GM23338 (cell line): Measurements from ENCODE around the gene KIF3B.

Source experiments
- EZH2 ChIP-seq: fragments of 200-600 bp; sonication (generic); IDR thresholded peaks from one replicate; pipeline ENCODE4 v1.8.0; 2017; ENCODE audit warnings: antibody characterized with exemption, mild to moderate bottlenecking, low read depth; ENCODE audit not compliant: unreplicated experiment
- EZH2phosphoT487 ChIP-seq: fragments of 200-600 bp; sonication (generic); IDR thresholded peaks from one replicate; pipeline ENCODE4 v1.8.1; 2018; ENCODE audit warnings: antibody characterized with exemption; ENCODE audit not compliant: unreplicated experiment
- JUNB ChIP-seq: IDR thresholded peaks from one replicate; pipeline ENCODE4 v1.6.1; 2016; ENCODE audit warnings: antibody characterized with exemption; ENCODE audit not compliant: unreplicated experiment
- NANOG ChIP-seq: IDR thresholded peaks from 2 replicates; pipeline ENCODE4 v1.6.1; 2016; ENCODE audit warnings: antibody characterized with exemption, borderline replicate concordance
- POLR2AphosphoS5 ChIP-seq: IDR thresholded peaks from 2 replicates; pipeline ENCODE4 v1.6.1; 2016; ENCODE audit warnings: antibody characterized with exemption, low read depth
- TF ChIP-seq, protein P1 (sequence below), 2 experiments: fragments of 200-600 bp in 1 of 2; sonication (generic) in 1 of 2; conservative IDR thresholded peaks; 2 replicates each; pipeline versions ENCODE4 v1.5.1 to v1.6.1; 2016 to 2017; ENCODE audit warnings: antibody characterized with exemption in 2 of 2, low read depth in 2 of 2, mild to moderate bottlenecking in 2 of 2, moderate library complexity in 1 of 2
- TF ChIP-seq, protein P2 (sequence below): IDR thresholded peaks from one replicate; pipeline ENCODE4 v1.6.1; 2018; ENCODE audit warnings: antibody characterized with exemption; ENCODE audit not compliant: unreplicated experiment

DNA sequence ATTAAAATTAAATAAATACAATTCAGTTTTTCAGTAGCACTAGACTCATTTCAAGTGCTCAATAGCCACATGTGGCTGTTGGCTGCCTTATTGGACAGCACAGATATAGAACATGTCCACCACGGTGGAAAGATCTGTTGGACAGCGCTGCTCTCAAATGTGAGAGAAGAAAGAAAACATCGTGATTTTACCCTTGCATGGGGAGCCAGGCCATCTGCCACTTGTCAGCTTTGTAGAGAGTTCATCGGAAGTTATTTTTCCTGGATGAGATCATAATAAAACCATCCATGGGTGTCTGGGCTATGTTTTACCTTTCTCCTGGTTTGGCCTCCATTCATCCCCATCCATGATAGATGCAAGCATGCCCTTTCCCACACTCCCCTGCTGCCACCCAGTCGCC, 5.8 kb upstream of the KIF3B start:
- TF ChIP-seq POLR2AphosphoS5 (no peak), EZH2phosphoT487 (no peak), EZH2 (no peak), JUNB (no peak), NANOG (no peak)
- TF ChIP-seq, protein P1, sequence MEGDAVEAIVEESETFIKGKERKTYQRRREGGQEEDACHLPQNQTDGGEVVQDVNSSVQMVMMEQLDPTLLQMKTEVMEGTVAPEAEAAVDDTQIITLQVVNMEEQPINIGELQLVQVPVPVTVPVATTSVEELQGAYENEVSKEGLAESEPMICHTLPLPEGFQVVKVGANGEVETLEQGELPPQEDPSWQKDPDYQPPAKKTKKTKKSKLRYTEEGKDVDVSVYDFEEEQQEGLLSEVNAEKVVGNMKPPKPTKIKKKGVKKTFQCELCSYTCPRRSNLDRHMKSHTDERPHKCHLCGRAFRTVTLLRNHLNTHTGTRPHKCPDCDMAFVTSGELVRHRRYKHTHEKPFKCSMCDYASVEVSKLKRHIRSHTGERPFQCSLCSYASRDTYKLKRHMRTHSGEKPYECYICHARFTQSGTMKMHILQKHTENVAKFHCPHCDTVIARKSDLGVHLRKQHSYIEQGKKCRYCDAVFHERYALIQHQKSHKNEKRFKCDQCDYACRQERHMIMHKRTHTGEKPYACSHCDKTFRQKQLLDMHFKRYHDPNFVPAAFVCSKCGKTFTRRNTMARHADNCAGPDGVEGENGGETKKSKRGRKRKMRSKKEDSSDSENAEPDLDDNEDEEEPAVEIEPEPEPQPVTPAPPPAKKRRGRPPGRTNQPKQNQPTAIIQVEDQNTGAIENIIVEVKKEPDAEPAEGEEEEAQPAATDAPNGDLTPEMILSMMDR (conservative IDR thresholded peaks at IDR 0.05; ENCODE audit: low read depth in 2 of 2), result no peak
- TF ChIP-seq, protein P2, sequence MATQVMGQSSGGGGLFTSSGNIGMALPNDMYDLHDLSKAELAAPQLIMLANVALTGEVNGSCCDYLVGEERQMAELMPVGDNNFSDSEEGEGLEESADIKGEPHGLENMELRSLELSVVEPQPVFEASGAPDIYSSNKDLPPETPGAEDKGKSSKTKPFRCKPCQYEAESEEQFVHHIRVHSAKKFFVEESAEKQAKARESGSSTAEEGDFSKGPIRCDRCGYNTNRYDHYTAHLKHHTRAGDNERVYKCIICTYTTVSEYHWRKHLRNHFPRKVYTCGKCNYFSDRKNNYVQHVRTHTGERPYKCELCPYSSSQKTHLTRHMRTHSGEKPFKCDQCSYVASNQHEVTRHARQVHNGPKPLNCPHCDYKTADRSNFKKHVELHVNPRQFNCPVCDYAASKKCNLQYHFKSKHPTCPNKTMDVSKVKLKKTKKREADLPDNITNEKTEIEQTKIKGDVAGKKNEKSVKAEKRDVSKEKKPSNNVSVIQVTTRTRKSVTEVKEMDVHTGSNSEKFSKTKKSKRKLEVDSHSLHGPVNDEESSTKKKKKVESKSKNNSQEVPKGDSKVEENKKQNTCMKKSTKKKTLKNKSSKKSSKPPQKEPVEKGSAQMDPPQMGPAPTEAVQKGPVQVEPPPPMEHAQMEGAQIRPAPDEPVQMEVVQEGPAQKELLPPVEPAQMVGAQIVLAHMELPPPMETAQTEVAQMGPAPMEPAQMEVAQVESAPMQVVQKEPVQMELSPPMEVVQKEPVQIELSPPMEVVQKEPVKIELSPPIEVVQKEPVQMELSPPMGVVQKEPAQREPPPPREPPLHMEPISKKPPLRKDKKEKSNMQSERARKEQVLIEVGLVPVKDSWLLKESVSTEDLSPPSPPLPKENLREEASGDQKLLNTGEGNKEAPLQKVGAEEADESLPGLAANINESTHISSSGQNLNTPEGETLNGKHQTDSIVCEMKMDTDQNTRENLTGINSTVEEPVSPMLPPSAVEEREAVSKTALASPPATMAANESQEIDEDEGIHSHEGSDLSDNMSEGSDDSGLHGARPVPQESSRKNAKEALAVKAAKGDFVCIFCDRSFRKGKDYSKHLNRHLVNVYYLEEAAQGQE, result no peak
